ENCODE measurements around the gene TNFRSF1A.

DNA sequence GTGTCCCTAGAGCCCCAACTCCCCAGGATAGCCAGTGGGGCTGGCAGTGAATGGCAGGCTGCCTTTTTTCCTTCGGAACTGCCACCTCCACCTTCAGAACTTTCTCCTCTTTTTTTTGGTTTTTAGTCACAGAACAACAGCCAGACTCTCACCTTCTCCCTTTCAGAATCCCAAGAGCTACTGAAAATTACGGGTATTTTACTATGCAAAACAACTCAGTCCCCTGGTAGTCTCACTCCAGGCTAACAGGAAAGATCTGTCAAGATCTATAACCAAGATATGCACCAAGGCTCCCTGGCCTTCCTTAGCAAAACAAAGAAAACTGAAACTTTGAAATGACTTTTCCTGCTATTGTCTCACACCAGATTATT, 18.9 kb downstream of the TNFRSF1A start:
- no peak for TF ChIP-seq EP300 (IDR thresholded peaks at IDR 0.05)
- no peak for TF ChIP-seq POLR2A (IDR thresholded peaks at IDR 0.05)

All from sigmoid colon (tissue), 4 donors.